Measurements from ENCODE around the gene ZAR1. TPM values are rescaled to one million over a fixed set of nuclear protein-coding genes. Genes with fewer than 3 reads are reported as not detected.

Gene ZAR1
- polyA plus RNA-seq, 3 donors = not detected

GRCh38 chr4:48542888-48543287 is 52.8 kb downstream of the ZAR1 start:
- 98 to 100% (median 98%) methylated on average over 2 of the region's 2 CpGs for WGBS, 3 donors
- no peak overlapping the region for H3K27ac ChIP-seq (ENCODE audit: low read depth, low read length)

- H3K27ac ChIP-seq (ENCODE audit: low read depth, low read length) = no peak overlapping the region
- 87 to 92% (median 87%) methylated on average over 3 of the region's 3 CpGs for WGBS, 3 donors
These were observed 53.7 kb downstream of the ZAR1 start for GRCh38 chr4:48543796-48544195.

Other genes with a start within 250 kb of the ZAR1 start
- 1 to 10 TPM in 1 of 3 donors, under 1 TPM in 2; 0.62 to 1.5 (median 0.83) TPM for gene TEC, start 220.4 kb upstream of the ZAR1 start, polyA plus RNA-seq
- 10 to 100 TPM; 12.3 to 45.2 (median 30.4) TPM for gene SLAIN2, start 148.7 kb upstream of the ZAR1 start, polyA plus RNA-seq
- gene SLC10A4, start 6.9 kb upstream of the ZAR1 start, polyA plus RNA-seq = under 1 TPM in 2 of 3 donors, not detected in 1; 0.03 to 0.12 TPM

Measured in adipose tissue (tissue), 3 donors.